GM12878 (cell line): ENCODE results near the gene KRT20. TPM values are rescaled to one million over a fixed set of nuclear protein-coding genes. Genes with fewer than 3 reads are reported as not detected.

ENCODE experiments used
- ATAC-seq: fragments of 200-7000 bp; cut with Tn5 transposase; 3 replicates; pipeline ENCODE4 v1.9.1; 2020; ENCODE audit warnings: mild to moderate bottlenecking, moderate library complexity
- BruUV-seq: library from RNA; stranded (reverse); fragments of 400-500 nt; replicated peaks from 2 replicates; lab custom pipeline; 2021; lab: Mats Ljungman, UMichigan
- CTCF ChIA-PET: fragments of 300-600 bp; sonication (Branson Sonifier 250); formaldehyde crosslinking; extraction: SDS; loops from one replicate; lab custom pipeline; 2021; ENCODE audit warnings: inconsistent platforms; lab: Yijun Ruan, JAX
- POLR2A ChIA-PET: fragments of 350-600 bp; formaldehyde crosslinking; extraction: SDS; loops from one replicate; lab custom pipeline; 2021; ENCODE audit warnings: inconsistent platforms; lab: Charles Lee
- RAD21 ChIA-PET: fragments of 300-600 bp; sonication (Branson Sonifier 250); formaldehyde crosslinking; loops from one replicate; lab custom pipeline; 2023; ENCODE audit warnings: antibody characterized with exemption; ENCODE audit not compliant: unreplicated experiment; lab: Charles Lee
- SMC1A ChIA-PET: fragments of 300-600 bp; sonication (Branson Sonifier 250); formaldehyde crosslinking; loops from one replicate; lab custom pipeline; 2023; ENCODE audit not compliant: unreplicated experiment, uncharacterized antibody; lab: Charles Lee
- DNase-seq: peaks from one replicate; pipeline ENCODE4 v3.0.0-alpha.2; 2011; ENCODE audit warnings: low read depth, low spot score
- FAIRE-seq: peaks from 3 replicates; lab custom pipeline; 2011; peaks lifted over from hg19 to GRCh38; lab: Jason Lieb, UNC
- H2AFZ ChIP-seq: 2 replicates; pipeline ENCODE4 v1.6.0; 2011; ENCODE audit warnings: low read depth, low read length, control low read depth; ENCODE audit not compliant: control insufficient read depth
- H3K27ac ChIP-seq: 2 replicates; pipeline ENCODE4 v1.5.1; 2011; ENCODE audit warnings: control low read depth; ENCODE audit not compliant: control insufficient read depth, insufficient read depth
- H3K27me3 ChIP-seq, 2 experiments: replicated peaks in 1 of 2; 2 replicates each; pipeline versions ENCODE4 v1.6.0 to v1.6.1; 2011; ENCODE audit warnings: low read length in 1 of 2; ENCODE audit not compliant: control insufficient read depth in 2 of 2, insufficient read depth in 2 of 2
- H3K36me3 ChIP-seq, 2 experiments: 2 replicates each; pipeline ENCODE4 v1.5.1; 2011; ENCODE audit warnings: low read length in 1 of 2; ENCODE audit not compliant: control insufficient read depth in 2 of 2, insufficient read depth in 2 of 2
- H3K4me1 ChIP-seq: 2 replicates; pipeline ENCODE4 v1.6.1; 2011; ENCODE audit warnings: mild to moderate bottlenecking, low read length, moderate library complexity, mixed read lengths; ENCODE audit not compliant: control insufficient read depth, insufficient read depth
- H3K4me2 ChIP-seq: 2 replicates; pipeline ENCODE4 v1.6.0; 2011; ENCODE audit warnings: control low read depth; ENCODE audit not compliant: control insufficient read depth, insufficient read depth
- H3K4me3 ChIP-seq: fragments of 200-600 bp; sonication (generic); 2 replicates; pipeline ENCODE4 v1.5.1; 2016
- H3K79me2 ChIP-seq: 2 replicates; pipeline ENCODE4 v1.6.0; 2011; ENCODE audit warnings: low read length; ENCODE audit not compliant: control insufficient read depth, insufficient read depth
- H3K9ac ChIP-seq: 2 replicates; pipeline ENCODE4 v1.8.0; 2011; ENCODE audit warnings: low read length, control low read depth, mixed read lengths; ENCODE audit not compliant: control insufficient read depth, insufficient read depth
- H3K9me3 ChIP-seq: replicated peaks from 3 replicates; pipeline ENCODE4 v1.5.1; 2011; ENCODE audit warnings: mild to moderate bottlenecking, low read length; ENCODE audit not compliant: control insufficient read depth, insufficient read depth
- H4K20me1 ChIP-seq: 2 replicates; pipeline ENCODE4 v1.6.0; 2011; ENCODE audit not compliant: control insufficient read depth, insufficient read depth
- ATF2 ChIP-seq: IDR thresholded peaks from 2 replicates; pipeline ENCODE4 v1.6.1; 2012; ENCODE audit warnings: low read length, inconsistent platforms
- ATF7 ChIP-seq: fragments of 450-650 bp; IDR thresholded peaks from 2 replicates; pipeline ENCODE4 v1.6.1; 2016; ENCODE audit warnings: low read depth, mild to moderate bottlenecking
- BCL11A ChIP-seq: IDR thresholded peaks from 2 replicates; pipeline ENCODE4 v1.6.1; 2011; ENCODE audit warnings: low read depth, low read length
- BCL3 ChIP-seq: IDR thresholded peaks from 2 replicates; pipeline ENCODE4 v1.6.1; 2011; ENCODE audit warnings: borderline replicate concordance, low read depth, mild to moderate bottlenecking, moderate library complexity, low read length; ENCODE audit not compliant: insufficient read depth, poor library complexity, severe bottlenecking
- CBFB ChIP-seq: IDR thresholded peaks from 2 replicates; pipeline ENCODE4 v1.6.1; 2016; ENCODE audit warnings: antibody characterized with exemption, low read depth
- CREM ChIP-seq: IDR thresholded peaks from 2 replicates; pipeline ENCODE4 v1.6.1; 2014; ENCODE audit warnings: antibody characterized with exemption, low read depth
- EP300 ChIP-seq, 2 experiments: fragments of 150-350 bp in 1 of 2; IDR thresholded peaks; 2 replicates each; pipeline ENCODE4 v1.6.1; 2011 to 2012; ENCODE audit warnings: low read depth in 2 of 2, low read length in 2 of 2, borderline replicate concordance in 1 of 2, improper control_type of control experiment in 1 of 2, inconsistent platforms in 1 of 2; ENCODE audit not compliant: control insufficient read depth in 1 of 2
- ESRRA ChIP-seq: IDR thresholded peaks from 2 replicates; pipeline ENCODE4 v1.6.1; 2012; ENCODE audit warnings: mild to moderate bottlenecking, low read length, improper control_type of control experiment
- ETV6 ChIP-seq, 2 experiments: fragments of 450-650 bp in 1 of 2; IDR thresholded peaks in 1 of 2; conservative IDR thresholded peaks in 1 of 2; 2 replicates each; pipeline ENCODE4 v1.6.1; 2014; ENCODE audit warnings: antibody characterized with exemption in 1 of 2, borderline replicate concordance in 1 of 2, low read depth in 1 of 2, mild to moderate bottlenecking in 1 of 2, moderate library complexity in 1 of 2
- FOXM1 ChIP-seq: IDR thresholded peaks from 2 replicates; pipeline ENCODE4 v1.6.1; 2012; ENCODE audit warnings: low read depth, mild to moderate bottlenecking, inconsistent platforms, low read length, moderate library complexity
- GABPA ChIP-seq: IDR thresholded peaks from 2 replicates; pipeline ENCODE4 v1.6.1; 2014; ENCODE audit warnings: antibody characterized with exemption, low read depth, mild to moderate bottlenecking, inconsistent platforms
- IKZF1 ChIP-seq: fragments of 450-650 bp; conservative IDR thresholded peaks from 2 replicates; pipeline ENCODE4 v1.6.1; 2017; ENCODE audit warnings: antibody characterized with exemption, mild to moderate bottlenecking
- IRF4 ChIP-seq: IDR thresholded peaks from 2 replicates; pipeline ENCODE4 v1.6.1; 2011; ENCODE audit warnings: low read depth, low read length
- JUNB ChIP-seq: IDR thresholded peaks from 2 replicates; pipeline ENCODE4 v1.6.1; 2016; ENCODE audit warnings: antibody characterized with exemption, mild to moderate bottlenecking
- JUND ChIP-seq: IDR thresholded peaks from 2 replicates; pipeline ENCODE4 v1.6.1; 2012; ENCODE audit warnings: low read depth, mild to moderate bottlenecking, low read length, improper control_type of control experiment, moderate library complexity
- KDM1A ChIP-seq: fragments of 200-600 bp; sonication (generic); IDR thresholded peaks from 2 replicates; pipeline ENCODE4 v1.6.1; 2016; ENCODE audit warnings: borderline replicate concordance
- MTA2 ChIP-seq: fragments of 450-650 bp; IDR thresholded peaks from 2 replicates; pipeline ENCODE4 v1.6.1; 2016; ENCODE audit warnings: low read depth, mild to moderate bottlenecking, moderate library complexity
- NFIC ChIP-seq: IDR thresholded peaks from 2 replicates; pipeline ENCODE4 v1.6.1; 2012; ENCODE audit warnings: low read depth, mild to moderate bottlenecking, inconsistent platforms, low read length, moderate library complexity
- PML ChIP-seq: IDR thresholded peaks from 2 replicates; pipeline ENCODE4 v1.6.1; 2012; ENCODE audit warnings: low read length, inconsistent platforms
- RUNX3 ChIP-seq: IDR thresholded peaks from 2 replicates; pipeline ENCODE4 v1.6.1; 2012; ENCODE audit warnings: low read length, inconsistent platforms
- SRF ChIP-seq, 2 experiments: IDR thresholded peaks; 2 replicates each; pipeline ENCODE4 v1.6.1; 2011; ENCODE audit warnings: low read depth in 2 of 2, low read length in 2 of 2, mild to moderate bottlenecking in 1 of 2, moderate library complexity in 1 of 2
- STAT1 ChIP-seq: fragments of 450-650 bp; conservative IDR thresholded peaks from 2 replicates; pipeline ENCODE4 v1.6.1; 2014; ENCODE audit warnings: antibody characterized with exemption, mild to moderate bottlenecking
- TCF3 ChIP-seq: IDR thresholded peaks from 2 replicates; pipeline ENCODE4 v1.6.1; 2012; ENCODE audit warnings: low read depth, mild to moderate bottlenecking, low read length, borderline replicate concordance; ENCODE audit not compliant: insufficient read depth
- TCF7 ChIP-seq: IDR thresholded peaks from 2 replicates; pipeline ENCODE4 v1.6.1; 2014; ENCODE audit warnings: antibody characterized with exemption, borderline replicate concordance
- WGBS: methylation state at CpG from one replicate; pipeline ENCODE4 v1.1.6; 2016; ENCODE audit warnings: low lambda C conversion rate; ENCODE audit not compliant: insufficient replicate concordance, insufficient coverage; ENCODE audit errors: missing lambda C conversion rate; 5-methylcytosine and 5-hydroxymethylcytosine counted together
- in situ Hi-C: fragments of 300-500 bp; cut with MboI; formaldehyde crosslinking; loops from 9 replicates; pipeline ENCODE4 v1.14.3; 2018; ENCODE audit warnings: mixed read lengths
- intact Hi-C: fragments of 100-400 bp; cut with micrococcal nuclease; formaldehyde crosslinking; loops from one replicate; pipeline ENCODE4 v1.14.2; 2022; ENCODE audit not compliant: unreplicated experiment
- polyA plus RNA-seq, 11 experiments: library from polyadenylated mRNA; depleted of rRNA in 4 of 11; unstranded in 6 of 11; stranded (reverse) in 5 of 11; fragments of >200 nt; fragmentation: Nextera tagmentation in 4 of 11; fragmentation: Illumina TruSeq in 1 of 11; extraction: Ambion mirVana in 4 of 11; extraction: Trizol in 1 of 11; gene quantifications; 1 replicate in 1 of 11; 2 replicates in 10 of 11; pipeline versions ENCODE4 v1.2.1 to v1.2.3, GENCODE V29; 2011 to 2016; ENCODE audit warnings: inconsistent platforms in 2 of 11, missing spikeins in 2 of 11, low read depth in 1 of 11
- total RNA-seq, 4 experiments: library from RNA; depleted of rRNA in 3 of 4; stranded (reverse); fragments of >200 nt in 3 of 4; fragmentation: Illumina TruSeq in 1 of 4; extraction: Trizol in 1 of 4; gene quantifications; 2 replicates each; pipeline versions ENCODE4 v1.2.1 to v1.2.3, GENCODE V29; 2013 to 2021

The KRT20 gene
- total and polyA plus RNA-seq, 10 of the 15 experiments (the other 5 are each of a cell fraction or from before 2014, with no cell fraction given), result 0.23 TPM; not detected in 9

- ChIA-PET CTCF (interaction anchor here (0.8 to 1.8 kb wide), 4 partner anchors 138 to 748 kb away, joined by 3 to 5 read pairs (median 4); no protein-coding TSS in a partner anchor), RAD21 (interaction anchor here (0.8 to 1.4 kb wide), 3 partner anchors 13 to 748 kb away, joined by 3 to 4 read pairs (median 4); no protein-coding TSS in a partner anchor), SMC1A (interaction anchor here (0.9 to 1.2 kb wide), 4 partner anchors 9 to 760 kb away, joined by 3 read pairs; no protein-coding TSS in a partner anchor), POLR2A (no interaction called here)
- intact Hi-C loops (no loop called here), in situ Hi-C loops (no loop called here)
- Histone ChIP-seq H3K4me1 (peaks cover 14% of the 10 kb centered on the region; the same call in 1 of the 2 replicates), H3K27ac (no peak overlapping the region), H3K36me3 (no peaks in the 10 kb centered on the region), H3K9me3 (no peaks in the 10 kb centered on the region), H3K27me3 (0 out of 4 replicates have a peak, but pooled peaks cover 0 to 4% of the 10 kb centered on the region in 2 experiments), H3K9ac (no peak overlapping the region), H2AFZ (no peak overlapping the region), H4K20me1 (no peaks in the 10 kb centered on the region), H3K79me2 (no peaks in the 10 kb centered on the region), H3K4me2 (0 out of 2 replicates have a peak overlapping the region, but pooled peaks have one; percentile 33), H3K4me3 (no peak overlapping the region)
- peak; percentile 88 for ATAC-seq
- BruUV-seq, result no TSS peak
- peak; percentile 13 for DNase-seq
- WGBS, result 0% methylated on average over 3 of the region's 3 CpGs
- FAIRE-seq, result no peak
- TF ChIP-seq SRF (IDR thresholded peaks at IDR 0.05; ENCODE audit: low read depth in 2 of 2, low read length in 2 of 2) (no peak), CBFB (0 out of 2 replicates have a peak, but pooled peaks have one; percentile 15), IKZF1 (no peak), ESRRA (no peak), GABPA (peak; percentile 62; the same call in 1 of the 2 replicates), CREM (peak; percentile 94), JUND (peak; percentile 29; the same call in 1 of the 2 replicates), STAT1 (no peak), FOXM1 (peak; percentile 95; the same call in 1 of the 2 replicates), BCL11A (peak; percentile 82), TCF3 (no peak), ETV6 (conservative IDR thresholded peaks at IDR 0.05 in 1 of 2, IDR thresholded peaks at IDR 0.05 in 1 of 2; ENCODE audit: borderline replicate concordance in 1 of 2, low read depth in 1 of 2) (peak in 1 of 2 experiments; percentile 59; a peak in 1 of 4 replicates), TCF7 (peak; percentile 59; the same call in 1 of the 2 replicates), MTA2 (peak; percentile 22; the same call in 1 of the 2 replicates), RUNX3 (peak; percentile 92), EP300 (IDR thresholded peaks at IDR 0.05; ENCODE audit: borderline replicate concordance in 1 of 2, control insufficient read depth in 1 of 2, low read depth in 2 of 2, low read length in 2 of 2) (peak in 1 of 2 experiments; percentile 70; a peak in 1 of 4 replicates), JUNB (peak; percentile 98), IRF4 (peak; percentile 70; the same call in 1 of the 2 replicates), BCL3 (peak; percentile 57), NFIC (peak; percentile 97), PML (peak; percentile 75; the same call in 1 of the 2 replicates), KDM1A (no peak), ATF2 (peak; percentile 95), ATF7 (peak; percentile 89)
Measured at GRCh38 chr17:40915199-40915661, 30.2 kb upstream of the KRT20 start.
